NCI-H2171 (cell line): Measurements from ENCODE around the gene EEF2.
"Not testable (repeated sequence)": the region's sequence is repeated elsewhere in the genome, so short reads cannot be mapped to it uniquely, and the experiment has no call there.

Source experiments
- DNase-seq: peaks from one replicate; lab custom pipeline; 2025; lab: John Stamatoyannopoulos, UW

EEF2 gene

DNA sequence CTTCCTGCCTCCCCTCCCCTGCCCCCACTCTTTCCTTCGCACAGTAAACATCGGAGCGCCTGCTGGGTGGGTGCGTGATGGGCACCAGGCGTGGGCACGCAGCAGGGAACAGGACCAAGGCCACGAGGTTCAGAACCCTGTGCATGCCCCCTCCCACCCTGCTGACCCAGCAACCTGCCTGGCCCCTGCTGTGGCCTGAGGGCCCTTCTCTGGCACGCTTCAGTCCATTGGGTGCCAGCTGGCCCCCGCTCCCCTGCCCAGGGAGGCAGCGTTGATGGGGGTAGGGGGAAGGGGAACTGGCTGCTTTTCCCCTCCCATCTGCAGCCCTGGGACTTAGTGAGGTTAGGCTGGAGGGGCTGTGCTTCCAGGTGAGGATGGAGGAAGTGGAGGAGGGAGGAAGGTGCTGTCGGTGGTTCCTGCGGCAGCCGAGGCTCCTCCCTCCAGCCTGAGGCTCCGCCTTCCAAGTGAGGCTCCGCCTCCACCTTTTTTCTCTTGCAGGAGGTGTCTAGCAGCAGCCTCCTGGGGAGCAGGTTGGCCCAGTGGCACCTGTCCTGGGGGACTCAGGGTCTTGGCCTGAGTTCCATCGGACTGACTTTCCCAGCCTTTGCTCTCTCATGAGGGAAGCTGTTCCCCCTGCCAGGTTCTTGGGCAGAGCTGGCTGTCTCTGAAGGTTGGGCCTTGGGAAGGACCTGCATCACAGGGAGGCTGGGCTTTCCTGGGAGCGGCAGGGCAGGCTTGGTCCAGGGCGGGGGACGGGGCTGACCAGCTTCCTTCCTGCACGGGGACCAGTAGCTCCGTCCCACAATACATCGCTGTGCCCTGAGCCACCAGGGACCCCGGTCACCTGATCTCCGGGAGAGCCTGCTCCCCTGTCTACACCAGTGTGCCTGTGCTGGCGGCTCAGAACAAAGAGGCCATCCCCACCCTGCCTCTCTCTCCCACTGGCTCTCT lies 29.6 kb upstream of the EEF2 start:
- DNase-seq = no peak

DNA sequence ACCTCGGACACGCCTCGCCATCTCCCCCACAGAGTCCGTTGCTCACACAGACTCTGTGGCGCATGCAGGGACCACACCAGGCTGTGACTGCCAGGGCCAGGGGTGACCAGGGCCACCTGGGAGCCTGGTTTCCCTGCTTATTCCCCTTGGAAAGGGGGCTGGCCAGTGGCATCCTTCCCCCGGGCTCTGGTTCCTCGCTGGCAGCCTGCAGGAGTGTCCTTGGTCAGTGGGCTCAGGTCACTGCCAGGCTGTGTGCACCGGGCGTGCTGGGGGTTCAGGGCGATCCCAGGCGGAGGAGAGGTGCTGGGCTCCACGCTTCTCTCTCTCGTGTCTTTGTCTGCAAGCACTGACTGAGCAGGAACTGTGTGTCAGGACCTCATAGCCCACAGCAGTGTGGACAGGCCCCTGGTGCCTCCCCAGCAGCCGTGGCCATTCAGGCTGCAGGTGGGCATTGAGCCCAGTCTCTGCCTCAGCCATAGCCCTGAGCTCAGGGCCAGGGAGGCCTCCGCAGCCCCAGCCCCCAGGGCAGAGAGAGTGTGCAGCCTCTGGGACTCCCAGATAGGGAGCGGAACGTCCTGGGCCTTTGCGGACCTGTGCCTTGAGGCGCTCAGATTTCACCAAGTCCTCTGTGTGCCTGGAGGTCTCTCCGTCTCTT lies 28.8 kb upstream of the EEF2 start:
- no peak for DNase-seq

DNA sequence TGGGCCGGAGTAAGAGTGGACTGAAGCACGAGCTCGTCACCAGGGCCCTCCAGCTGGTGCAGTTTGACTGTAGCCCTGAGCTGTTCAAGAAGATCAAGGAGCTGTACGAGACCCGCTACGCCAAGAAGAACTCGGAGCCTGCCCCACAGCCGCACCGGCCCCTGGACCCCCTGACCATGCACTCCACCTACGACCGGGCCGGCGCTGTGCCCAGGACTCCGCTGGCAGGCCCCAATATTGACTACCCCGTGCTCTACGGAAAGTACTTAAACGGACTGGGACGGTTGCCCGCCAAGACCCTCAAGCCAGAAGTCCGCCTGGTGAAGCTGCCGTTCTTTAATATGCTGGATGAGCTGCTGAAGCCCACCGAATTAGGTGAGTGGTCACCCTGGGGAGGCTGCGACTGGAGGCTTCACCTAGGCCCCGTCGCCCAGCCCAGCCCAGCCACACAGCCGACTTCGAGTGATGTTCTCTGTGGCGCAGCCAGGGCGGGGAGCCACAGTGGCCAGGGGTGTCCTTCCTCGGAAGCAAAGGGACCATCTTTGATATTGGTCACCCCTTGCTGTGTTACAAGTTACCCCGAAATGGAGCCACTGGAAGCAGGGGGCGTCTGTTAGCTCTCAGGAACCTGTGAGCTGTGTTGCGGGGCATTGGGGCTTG lies 27.8 kb upstream of the EEF2 start:
- DNase-seq = no peak

DNA sequence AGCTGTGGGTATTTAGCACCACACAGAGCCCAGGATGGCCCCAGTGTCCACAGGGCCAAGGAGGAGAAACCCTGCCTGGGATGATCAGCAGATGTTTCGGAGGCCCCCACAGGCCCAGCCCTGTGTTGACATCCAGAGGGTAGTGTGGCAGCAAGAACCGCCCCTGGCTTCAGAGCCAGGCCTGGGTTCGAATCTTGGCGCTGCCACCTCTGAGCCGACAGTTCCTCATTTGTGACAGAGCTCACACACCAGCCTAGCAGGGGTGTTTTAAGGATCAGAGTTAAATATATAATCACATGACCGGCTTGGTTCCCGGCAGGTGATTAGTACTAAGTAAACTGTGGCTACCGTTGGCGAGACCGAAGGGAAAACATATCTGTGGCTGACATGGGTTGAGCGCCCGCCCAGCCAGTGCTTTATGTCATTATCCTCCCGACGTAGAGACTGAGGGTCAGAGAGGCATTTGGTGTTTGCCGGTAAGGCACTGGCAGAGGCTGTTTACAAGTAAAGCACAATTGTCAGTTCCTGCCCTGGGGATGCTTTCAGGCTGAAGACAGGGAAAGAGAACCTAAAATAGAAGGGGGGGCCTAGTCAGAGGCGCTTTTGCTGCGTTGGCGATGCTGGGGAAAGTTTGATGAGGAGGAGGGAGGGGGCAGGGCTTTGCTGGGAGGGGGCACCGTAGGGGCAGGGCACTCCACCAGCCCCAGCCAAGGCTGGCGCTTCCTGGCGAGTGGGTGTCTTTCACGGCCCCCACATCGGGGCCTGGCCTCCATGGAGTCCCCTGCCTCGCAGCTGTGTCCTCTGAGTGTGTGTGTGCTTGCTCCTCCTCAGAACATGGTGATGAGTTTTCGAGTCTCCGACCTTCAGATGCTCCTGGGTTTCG lies 27.1 kb upstream of the EEF2 start:
- DNase-seq = no peak

DNA sequence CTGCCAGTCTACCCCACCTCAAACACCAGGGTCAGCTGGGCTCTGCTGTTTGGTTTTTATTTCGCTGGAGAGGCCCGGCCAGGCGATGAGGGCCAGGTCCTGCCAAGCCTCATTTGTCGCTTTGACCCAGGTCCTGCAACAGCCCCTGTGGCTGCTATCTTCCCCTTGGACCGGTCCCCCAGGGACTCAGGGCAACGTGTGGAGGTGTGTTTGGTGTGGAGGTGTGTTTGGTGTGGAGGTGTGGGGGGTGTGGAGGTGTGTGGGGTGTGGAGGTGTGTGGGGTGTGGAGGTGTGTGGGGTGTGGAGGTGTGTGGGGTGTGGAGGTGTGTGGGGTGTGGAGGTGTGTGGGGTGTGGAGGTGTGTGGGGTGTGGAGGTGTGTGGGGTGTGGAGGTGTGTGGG lies 26.2 kb upstream of the EEF2 start:
- DNase-seq = not testable (repeated sequence)

DNA sequence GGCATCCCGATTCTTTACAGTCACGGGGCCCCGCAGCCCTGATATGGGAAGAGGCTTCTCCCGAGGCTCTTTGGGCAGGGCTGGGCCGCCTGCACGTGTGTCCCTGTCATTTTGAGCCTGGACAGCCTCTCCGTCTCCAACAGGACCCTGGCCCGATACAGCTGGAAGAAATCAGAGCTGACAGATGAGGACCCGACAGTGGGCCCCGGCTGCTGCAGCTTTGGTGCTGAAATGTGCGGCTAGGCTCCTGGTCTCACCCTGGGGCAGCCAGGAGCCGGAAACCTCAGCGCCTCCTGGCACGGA lies 25.5 kb upstream of the EEF2 start:
- DNase-seq = no peak

DNA sequence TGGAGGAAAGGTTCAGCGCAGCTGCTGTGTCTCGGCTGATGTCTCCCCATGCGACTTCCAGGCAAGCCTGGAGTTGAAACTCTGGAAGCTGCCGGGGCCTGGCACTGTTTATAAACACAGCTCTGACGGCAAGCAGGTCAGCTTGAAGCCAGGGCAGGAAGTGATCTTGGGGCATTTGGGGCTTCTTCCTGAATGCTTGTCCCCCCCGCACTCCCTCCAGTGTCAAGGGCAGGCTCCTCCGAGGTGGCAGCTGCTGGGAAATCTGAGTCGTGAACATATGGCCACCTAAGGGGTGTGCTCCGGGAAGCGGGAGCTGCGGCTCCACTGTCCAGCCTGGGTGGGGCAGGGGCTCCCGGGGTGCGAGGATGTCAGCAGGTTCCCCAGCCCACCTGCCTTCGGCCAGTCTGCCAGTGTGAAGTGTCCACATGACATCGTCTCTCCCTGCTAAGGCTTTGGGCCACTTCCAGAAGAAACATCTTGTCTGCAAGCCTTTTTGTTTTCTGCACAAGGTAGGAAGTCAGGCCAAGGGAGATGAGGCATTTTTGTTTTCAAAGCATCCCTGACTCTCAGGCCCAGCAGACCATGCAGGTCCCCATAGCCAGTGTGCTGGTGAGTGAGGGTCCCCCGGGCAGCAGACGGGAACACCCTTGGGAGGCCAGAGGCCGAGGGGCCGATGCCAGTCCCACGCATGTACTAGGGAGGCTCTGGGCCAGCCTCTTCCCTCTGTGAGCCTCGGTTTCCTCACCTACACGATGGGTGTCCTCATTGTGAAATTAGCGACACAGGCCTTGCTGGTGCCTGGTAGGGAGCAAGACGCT lies 24.9 kb upstream of the EEF2 start:
- peak; percentile 68 for DNase-seq

DNA sequence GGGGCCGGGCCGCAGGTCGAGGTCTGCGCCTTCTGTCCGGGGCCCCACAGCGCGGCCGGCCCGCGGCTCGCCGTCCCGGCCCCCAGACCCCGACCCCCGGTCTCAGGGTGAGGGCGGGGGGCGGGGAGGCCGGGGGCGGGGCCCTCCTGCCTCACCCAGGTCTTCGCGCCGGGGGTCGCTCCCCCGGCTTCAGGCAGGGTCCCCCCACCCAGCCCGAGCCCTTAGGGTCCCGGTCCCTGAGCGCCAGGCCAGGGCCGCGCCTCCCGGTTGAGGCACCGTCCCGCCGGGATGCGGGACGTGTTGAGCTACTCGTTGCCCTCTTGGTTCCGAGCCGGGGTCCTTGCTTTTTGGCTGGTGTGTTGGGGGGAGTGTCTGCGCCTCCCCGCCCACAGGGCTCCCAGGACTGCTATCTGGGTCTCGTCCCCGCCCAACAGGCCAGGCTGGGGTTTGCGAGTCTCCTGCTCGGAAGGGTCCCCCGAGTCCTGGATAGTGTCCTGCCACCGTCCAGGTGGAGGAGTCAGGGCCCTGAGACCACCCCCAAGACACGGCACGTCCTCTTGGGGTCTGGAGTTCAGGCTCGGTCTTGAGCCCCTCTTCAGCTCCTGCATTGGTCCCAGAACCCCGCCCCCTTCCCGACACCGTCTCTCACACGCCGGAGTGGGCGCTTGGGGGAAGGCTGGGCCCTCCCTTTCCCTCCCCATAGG lies 22.7 kb upstream of the EEF2 start:
- no peak for DNase-seq

DNA sequence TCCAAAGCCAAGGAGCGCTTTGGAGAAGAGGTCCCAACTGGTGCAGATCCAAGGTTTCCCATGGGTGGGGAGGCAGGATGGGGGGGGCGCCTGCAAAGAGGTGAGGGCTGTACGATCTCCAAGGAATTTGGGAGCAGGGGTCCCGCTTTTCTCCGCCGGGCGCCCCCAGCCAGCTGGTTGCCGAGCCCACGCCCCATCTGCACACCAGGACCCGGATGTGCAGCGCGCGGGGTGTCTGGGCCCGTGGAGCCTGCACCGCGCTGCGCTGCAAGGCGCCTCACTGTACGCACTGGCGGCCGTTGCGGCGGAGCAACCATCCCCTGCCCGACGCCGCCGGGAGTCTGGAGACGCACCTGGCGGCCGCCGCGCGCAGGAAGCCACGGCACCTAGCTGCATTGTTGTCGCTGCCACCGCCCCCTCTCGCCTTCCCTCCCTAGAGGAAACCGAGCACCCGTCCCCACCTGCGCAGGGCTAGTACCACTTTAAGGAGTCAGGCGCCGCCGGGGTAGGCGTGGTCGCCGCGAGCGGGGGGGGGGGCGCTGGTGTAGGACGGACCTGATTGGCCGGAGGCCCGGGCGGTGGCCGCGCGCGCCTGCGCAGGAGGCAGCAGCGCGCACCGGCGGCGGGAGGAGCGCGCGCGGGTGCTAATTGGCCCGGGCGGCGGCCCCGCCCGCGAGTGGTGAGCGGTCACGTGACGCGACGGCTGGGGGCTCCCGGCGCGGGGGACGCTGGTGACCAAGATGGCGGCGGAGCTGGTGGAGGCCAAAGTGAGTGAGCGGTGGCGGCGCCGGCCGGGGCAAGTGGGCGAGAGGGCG lies 22.0 kb upstream of the EEF2 start, which contains the start of gene PIAS4:
TSS of gene PIAS4 (plus strand) at position 716 of the 815 bp plus-strand sequence. CDS start at position 741, 25 bp downstream.
- peak; percentile 100 for DNase-seq

DNA sequence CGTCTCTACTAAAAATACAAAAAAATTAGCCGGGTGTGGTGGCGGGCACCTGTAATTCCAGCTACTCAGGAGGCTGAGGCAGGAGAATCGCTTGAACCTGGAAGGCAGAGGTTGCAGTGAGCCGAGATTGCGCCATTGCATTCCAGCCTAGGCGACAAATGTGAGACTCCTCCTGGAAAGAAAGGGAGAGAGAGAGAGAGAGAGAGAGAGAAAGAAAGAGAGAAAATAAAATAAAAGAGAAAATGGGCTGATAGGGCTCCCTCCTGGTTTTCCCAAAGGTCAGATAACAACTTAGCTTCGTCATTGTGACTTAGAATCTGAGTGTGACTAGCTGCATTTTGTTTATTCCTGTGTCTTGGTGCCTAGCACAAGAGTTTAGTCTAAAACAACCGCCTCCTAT lies 20.2 kb upstream of the EEF2 start:
- not testable (repeated sequence) for DNase-seq

DNA sequence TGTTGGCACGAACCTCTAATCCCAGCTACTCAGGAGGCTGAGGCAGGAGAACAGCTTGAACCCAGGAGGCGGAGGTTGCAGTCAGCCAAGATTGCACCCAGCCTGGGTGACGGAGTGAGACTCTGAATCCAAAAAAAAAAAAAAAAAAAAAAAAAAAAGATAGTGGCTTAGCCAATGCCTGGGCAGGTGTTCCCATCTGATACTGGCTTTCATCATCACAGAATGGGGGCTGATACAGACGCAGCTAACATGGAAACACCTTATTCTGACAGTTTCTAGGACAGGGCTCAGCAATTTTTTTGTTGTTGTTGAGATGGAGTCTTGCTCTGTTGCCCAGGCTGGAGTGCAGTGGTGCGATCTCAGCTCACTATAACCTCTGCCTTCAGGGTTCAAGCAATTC lies 15.5 kb upstream of the EEF2 start:
- not testable (repeated sequence) for DNase-seq

DNA sequence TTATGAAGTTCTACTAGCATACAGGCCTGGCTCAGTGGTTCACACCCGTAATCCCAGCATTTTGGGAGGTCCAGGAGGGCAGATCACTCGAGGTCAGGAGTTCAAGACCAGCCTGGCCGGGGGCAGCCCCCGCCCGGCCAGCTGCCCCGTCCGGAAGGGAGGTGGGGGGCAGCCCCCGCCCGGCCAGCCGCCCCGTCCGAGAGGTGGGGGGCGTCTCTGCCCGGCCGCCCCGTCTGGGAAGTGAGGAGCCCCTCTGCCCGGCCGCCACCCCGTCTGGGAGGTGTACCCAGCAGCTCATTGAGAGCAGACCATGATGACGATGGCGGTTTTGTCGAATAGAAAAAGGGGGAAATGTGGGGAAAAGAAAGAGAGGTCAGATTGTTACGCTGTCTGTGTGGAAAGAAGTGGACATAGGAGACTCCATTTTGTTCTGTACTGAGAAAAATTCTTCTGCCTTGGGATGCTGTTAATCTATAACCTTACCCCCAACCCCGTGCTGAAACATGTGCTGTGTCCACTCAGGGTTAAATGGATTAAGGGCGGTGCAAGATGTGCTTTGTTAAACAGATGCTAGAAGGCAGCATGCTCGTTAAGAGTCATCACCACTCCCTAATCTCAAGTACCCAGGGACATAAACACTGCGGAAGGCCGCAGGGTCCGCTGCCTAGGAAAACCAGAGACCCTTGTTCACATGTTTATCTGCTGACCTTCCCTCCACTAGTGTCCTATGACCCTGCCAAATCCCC lies 13.6 kb upstream of the EEF2 start:
- not testable (repeated sequence) for DNase-seq

DNA sequence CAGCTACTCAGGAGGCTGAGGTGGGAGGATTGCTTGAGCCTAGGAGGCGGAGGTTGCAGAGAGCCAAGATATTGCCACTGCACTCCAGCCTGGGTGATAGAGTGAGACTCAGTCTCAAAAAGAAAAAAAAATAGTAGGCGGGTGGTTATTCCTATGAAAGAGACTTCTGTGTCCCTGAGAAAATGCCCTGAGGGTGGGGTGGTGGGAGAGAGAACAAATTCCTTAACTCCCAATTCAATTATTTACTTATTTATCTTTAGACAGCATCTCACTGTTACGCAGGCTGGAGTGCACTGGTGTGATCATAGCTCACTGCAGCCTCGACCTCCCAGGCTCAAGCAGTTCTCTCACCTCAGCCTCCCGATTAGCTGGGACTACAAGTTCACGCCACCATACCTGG lies 10.3 kb upstream of the EEF2 start:
- DNase-seq = no peak

DNA sequence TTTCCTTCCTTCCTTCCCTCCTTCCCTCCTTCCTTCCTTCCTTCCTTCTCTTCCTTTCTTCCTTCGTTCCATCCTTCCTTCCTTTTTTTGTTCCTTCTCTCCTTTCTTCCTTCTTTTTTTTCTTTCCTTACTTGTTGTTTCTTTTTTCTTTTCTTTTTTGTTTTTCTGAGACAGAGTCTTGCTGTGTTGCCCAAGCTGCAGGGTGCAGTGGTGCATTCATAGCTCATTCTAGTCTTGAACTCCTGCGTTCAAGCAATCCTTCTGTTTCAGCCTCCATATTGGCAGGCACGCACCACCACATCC lies 5.5 kb upstream of the EEF2 start:
- DNase-seq = no peak

DNA sequence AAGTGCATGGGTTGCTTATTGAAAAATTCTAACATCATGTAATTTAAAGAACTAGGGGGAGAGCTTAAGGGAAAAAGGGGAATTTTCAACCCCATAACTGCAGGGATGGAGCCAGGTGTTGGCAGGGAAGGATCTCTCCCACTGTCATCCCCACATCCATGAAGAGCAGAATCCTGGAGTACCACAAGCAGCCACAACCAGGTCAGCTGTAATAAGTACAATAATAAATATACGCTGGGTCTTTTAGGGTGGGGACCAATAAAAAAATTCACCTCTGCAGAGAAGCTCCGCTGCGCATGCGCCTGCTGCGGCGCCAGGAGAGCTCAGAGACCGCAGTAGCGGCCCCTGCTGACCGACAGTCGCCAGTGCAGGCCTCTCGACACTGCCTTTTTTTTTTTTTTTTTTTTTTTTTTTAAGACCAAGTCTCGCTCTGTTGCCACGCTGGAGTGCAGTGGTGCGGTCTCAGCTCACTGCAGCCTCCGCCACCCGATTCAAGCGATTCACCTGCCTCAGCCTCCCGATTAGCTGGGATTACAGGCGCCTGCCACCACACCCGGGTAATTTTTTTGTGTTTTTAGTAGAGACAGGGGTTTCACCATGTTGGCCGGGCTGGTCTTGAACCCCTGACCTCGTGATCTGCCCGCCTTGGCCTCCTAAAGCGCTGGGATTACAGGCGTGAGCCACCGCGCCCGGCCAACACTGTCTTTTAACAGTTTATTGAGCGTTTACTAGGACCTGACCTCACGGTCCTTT lies 2.5 kb upstream of the EEF2 start:
- DNase-seq = peak; percentile 75

DNA sequence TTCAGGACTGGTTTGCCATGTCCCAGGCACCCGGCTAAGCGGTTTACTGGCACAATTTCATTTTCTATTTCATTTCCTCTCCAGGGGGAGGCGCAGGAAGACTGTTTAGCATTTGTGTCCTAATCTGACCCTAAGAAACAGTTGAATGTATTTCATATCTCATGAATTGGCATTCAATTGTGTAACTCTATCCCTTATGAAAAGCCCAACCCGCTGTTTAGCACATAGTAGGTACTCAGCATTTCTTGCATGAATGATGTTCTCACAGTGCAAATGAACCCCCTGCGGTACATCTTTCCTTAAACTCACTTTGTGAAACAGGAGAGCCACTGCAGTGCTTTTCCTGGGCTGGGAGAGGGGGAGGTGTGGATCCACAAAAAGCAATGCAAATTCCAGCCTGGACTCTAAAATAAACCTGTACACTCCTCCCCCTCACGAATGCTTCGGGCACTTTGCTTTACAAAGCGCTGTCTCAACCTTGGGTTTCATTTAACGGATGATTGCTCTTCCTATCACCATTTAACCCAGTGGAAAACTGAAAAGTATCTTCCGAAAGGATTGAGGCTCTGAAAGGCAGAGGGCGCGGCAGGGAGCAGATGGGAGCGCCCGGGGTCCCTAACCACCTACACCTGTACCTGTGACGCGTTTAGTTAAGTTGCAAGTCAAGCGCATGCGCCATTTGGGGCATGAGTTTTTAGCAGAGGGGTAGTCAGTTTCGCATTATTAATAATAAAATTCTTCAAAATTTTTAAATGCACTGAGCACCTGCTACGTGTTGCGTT lies 1.2 kb upstream of the EEF2 start:
- DNase-seq = peak; percentile 76

DNA sequence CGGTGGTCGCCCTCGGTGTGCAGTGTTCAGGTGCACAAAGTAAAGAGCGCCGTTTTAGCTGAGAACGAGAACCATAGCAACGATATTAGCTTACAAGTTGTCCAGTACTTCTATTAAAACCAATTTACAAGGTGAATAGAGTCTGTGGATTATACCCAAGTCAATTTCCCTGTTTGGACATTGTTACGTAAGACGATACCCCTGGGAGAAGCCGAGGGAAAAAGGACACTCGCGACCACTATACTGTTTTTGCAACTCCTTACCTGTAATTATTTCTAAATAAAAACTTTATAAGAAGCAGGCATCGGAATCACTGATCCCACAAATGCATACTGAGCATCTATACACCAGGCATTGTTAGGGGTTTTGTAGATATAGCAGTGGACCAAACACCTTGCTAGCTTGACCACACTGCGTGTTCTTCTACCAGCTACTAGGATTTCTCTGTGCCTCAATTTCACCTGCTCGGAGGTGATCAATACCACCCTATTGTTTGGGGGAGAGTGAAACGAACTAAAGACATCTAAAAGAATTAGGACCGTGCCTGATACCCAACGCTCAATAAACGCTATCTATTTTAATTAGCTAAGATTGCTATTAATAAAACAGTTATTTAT lies 488 bp upstream of the EEF2 start:
- no peak for DNase-seq
